ENCODE data around the gene PDCD7.
"Not testable (repeated sequence)": the region's sequence is repeated elsewhere in the genome, so short reads cannot be mapped to it uniquely, and the experiment has no call there.

The PDCD7 gene

DNA sequence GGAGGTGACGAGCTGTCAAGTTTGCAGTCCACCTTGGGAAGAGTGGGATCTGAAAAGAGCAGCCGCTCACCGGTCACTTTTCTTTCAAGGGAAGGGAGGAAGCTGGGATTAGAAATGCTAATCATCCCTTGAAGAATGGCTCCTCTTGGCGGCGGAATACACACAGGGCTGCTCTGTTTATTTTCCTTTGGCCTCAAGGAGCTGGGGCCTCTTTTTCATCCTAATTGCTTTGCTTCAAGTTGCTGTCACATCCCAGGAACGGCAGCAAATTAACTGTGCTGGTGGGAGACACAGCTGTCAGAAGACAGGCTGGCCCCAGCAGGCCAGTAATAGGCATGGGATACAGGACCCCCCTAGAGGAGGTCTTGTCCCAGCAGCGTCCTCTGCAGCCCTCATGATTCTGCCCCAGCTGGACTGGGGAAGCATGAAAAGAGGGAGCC is 50.3 kb downstream of the PDCD7 start:
- H2AFZ ChIP-seq (ENCODE audit: low read length, unreplicated experiment), result no peak overlapping the region
- H3K4me1 ChIP-seq (ENCODE audit: control insufficient read depth, insufficient read depth, low read length, unreplicated experiment), result peaks cover 4% of the 10 kb centered on the region
- no peaks in the 10 kb centered on the region for H3K36me3 ChIP-seq (ENCODE audit: insufficient read depth, low read length)
- peaks cover 24% of the 10 kb centered on the region for H3K27me3 ChIP-seq (ENCODE audit: insufficient read depth, low read length)
- no peaks in the 10 kb centered on the region for H3K79me2 ChIP-seq (ENCODE audit: control insufficient read depth, insufficient read depth, low read length, unreplicated experiment)
- H3K27ac ChIP-seq (ENCODE audit: low read depth, low read length), result no peak overlapping the region
- H3K4me3 ChIP-seq (ENCODE audit: low read depth, low read length), result no peak overlapping the region

DNA sequence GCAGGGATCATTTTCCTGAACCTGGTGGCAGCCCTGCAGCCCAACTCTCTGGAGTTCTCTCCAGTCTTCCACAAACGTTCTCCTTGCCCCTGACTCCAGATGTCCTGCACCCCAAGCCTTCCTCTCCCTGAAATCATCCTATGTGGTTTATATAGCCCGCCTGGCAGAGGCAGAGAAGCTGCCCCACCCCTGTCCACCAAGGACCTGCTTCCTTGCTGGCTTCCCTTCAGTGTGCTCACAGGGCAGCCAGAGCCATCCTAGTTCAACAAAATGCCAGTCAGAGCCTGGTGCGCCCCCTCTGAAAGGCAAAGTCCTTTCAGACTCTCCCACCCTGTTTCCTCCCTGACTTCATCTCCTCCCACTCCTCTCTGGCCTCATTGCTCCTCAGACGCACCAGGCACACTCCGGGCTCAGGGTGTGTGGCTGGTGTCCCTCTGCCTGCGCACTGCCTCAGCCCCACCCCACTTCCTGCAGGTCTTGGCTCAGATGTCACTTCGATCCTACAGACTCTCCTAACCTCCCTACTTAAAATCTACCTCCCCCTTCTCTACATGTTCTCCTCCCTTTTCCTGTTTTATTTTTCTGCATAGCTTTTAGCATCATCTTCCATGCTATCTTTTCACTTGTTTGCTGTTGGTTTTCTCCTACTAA is 51.2 kb downstream of the PDCD7 start:
- peaks cover 4% of the 10 kb centered on the region for H3K4me1 ChIP-seq (ENCODE audit: control insufficient read depth, insufficient read depth, low read length, unreplicated experiment)

DNA sequence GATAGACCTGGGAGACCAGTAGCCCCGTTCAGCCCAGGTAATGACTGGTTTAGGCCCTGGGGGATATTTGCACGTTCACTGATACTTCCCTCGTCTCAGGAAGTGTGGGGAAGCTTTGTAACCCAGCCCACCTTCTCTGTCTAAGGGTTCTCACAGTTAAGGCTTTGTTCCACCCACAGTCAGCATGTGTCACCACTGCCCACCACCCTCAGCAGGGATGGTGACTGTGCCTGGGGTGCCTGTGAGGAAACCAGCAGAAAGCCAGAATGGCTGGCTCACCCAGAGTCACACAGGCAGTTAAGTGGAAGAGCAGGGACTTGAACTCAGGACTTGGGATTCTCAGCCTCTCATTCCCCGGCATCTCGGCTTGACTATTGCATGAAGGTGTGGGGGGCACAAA is 51.9 kb downstream of the PDCD7 start:
- no peak overlapping the region for H2AFZ ChIP-seq (ENCODE audit: low read length, unreplicated experiment)

More for the DNA sequence above, 51.2 kb downstream of the PDCD7 start:
- Histone ChIP-seq H3K27me3 (ENCODE audit: insufficient read depth, low read length) (peaks cover 28% of the 10 kb centered on the region), H3K4me3 (ENCODE audit: low read depth, low read length) (no peak overlapping the region), H3K27ac (ENCODE audit: low read depth, low read length) (no peak overlapping the region), H3K79me2 (ENCODE audit: control insufficient read depth, insufficient read depth, low read length, unreplicated experiment) (no peaks in the 10 kb centered on the region), H3K36me3 (ENCODE audit: insufficient read depth, low read length) (no peaks in the 10 kb centered on the region), H2AFZ (ENCODE audit: low read length, unreplicated experiment) (no peak overlapping the region)

DNA sequence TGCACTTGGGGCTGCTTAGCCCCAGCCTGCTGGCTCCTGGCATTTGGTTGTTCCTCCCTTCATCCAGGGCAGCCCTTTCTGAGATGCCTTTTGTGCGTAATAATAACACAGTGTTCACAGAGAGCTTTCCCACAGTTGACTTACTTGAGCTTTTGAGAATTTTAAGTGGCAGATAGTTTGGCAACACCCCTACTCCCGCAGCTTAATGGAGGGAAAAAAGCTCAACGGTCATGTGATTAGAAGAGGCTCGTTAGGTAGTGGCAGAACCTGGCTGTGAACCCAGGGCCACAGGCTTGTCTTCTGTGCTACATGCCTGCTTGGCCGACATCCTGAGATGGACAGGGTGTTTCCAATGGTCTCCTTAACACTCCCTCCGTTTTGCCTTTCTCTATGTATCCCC is 52.3 kb downstream of the PDCD7 start:
- Histone ChIP-seq H3K36me3 (ENCODE audit: insufficient read depth, low read length) (no peaks in the 10 kb centered on the region), H3K4me3 (ENCODE audit: low read depth, low read length) (no peak overlapping the region), H3K4me1 (ENCODE audit: control insufficient read depth, insufficient read depth, low read length, unreplicated experiment) (peaks cover 4% of the 10 kb centered on the region), H3K27ac (ENCODE audit: low read depth, low read length) (no peak overlapping the region), H3K27me3 (ENCODE audit: insufficient read depth, low read length) (peaks cover 30% of the 10 kb centered on the region), H2AFZ (ENCODE audit: low read length, unreplicated experiment) (no peak overlapping the region), H3K79me2 (ENCODE audit: control insufficient read depth, insufficient read depth, low read length, unreplicated experiment) (no peaks in the 10 kb centered on the region)

More for the DNA sequence above, 51.9 kb downstream of the PDCD7 start:
- Histone ChIP-seq H3K27me3 (ENCODE audit: insufficient read depth, low read length) (peaks cover 30% of the 10 kb centered on the region), H3K4me3 (ENCODE audit: low read depth, low read length) (no peak overlapping the region), H3K27ac (ENCODE audit: low read depth, low read length) (no peak overlapping the region), H3K79me2 (ENCODE audit: control insufficient read depth, insufficient read depth, low read length, unreplicated experiment) (no peaks in the 10 kb centered on the region), H3K4me1 (ENCODE audit: control insufficient read depth, insufficient read depth, low read length, unreplicated experiment) (peaks cover 4% of the 10 kb centered on the region), H3K36me3 (ENCODE audit: insufficient read depth, low read length) (no peaks in the 10 kb centered on the region)

DNA sequence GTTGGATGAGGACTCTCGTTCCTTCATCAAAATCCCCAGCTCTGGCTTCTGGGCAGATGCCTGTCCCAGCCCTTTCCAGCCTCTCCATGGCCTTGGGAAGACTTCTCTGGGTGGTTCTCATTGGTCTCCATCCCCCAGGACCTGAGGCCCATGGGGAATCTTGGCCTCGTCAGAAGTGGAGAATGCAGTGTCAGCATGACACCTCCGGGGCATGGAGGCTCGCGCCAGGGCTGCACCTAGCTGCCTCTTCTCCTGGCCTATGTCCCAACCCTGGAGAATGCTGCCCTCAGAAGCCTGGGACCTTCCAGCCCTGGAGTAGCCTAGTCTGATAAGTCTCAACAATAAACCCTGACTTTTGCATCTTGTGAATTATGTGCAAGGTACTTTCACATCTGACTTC is 54.0 kb downstream of the PDCD7 start:
- H3K4me3 ChIP-seq (ENCODE audit: low read depth, low read length), result no peak overlapping the region
- H2AFZ ChIP-seq (ENCODE audit: low read length, unreplicated experiment), result no peak overlapping the region
- H3K27me3 ChIP-seq (ENCODE audit: insufficient read depth, low read length), result peaks cover 30% of the 10 kb centered on the region
- H3K79me2 ChIP-seq (ENCODE audit: control insufficient read depth, insufficient read depth, low read length, unreplicated experiment), result no peaks in the 10 kb centered on the region
- H3K4me1 ChIP-seq (ENCODE audit: control insufficient read depth, insufficient read depth, low read length, unreplicated experiment), result peaks cover 2% of the 10 kb centered on the region
- no peak overlapping the region for H3K27ac ChIP-seq (ENCODE audit: low read depth, low read length)
- no peaks in the 10 kb centered on the region for H3K36me3 ChIP-seq (ENCODE audit: insufficient read depth, low read length)

DNA sequence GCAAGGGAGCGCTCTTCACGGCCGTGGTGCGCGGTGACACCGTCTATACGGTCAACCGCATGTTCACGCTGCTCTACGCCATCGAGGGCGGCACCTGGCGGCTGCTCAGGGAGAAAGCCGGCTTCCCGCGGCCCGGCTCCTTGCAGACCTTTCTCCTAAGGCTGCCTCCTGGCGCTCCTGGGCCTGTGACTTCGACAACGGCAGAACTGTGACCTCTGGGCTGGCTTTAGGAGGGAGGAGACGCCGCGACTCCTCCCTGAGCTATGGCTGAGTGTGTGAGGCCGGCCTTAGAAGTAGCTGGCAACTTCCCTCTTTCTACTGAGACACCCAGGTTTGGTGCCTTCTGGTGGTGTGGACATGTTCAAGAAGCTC is 55.6 kb downstream of the PDCD7 start:
- H2AFZ ChIP-seq (ENCODE audit: low read length, unreplicated experiment), result no peak overlapping the region
- H3K27ac ChIP-seq (ENCODE audit: low read depth, low read length), result no peak overlapping the region

DNA sequence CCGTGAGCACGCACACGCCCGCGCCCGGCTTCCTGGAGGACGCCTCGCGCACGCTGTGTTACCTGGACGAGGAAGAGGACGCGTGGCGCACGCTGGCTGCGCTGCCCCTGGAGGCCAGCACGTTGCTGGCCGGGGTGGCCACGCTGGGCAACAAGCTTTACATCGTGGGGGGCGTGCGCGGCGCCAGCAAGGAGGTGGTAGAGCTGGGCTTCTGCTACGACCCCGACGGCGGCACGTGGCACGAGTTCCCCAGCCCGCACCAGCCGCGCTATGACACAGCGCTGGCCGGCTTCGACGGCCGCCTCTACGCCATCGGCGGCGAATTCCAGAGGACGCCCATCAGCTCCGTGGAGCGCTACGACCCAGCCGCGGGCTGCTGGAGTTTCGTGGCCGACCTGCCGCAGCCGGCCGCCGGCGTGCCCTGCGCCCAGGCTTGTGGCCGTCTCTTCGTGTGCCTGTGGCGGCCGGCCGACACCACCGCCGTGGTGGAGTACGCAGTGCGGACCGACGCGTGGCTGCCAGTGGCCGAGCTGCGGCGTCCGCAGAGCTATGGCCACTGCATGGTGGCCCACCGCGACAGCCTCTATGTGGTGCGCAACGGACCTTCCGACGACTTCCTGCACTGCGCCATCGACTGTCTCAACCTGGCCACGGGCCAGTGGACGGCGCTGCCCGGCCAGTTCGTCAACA is 56.2 kb downstream of the PDCD7 start:
- peaks cover under 1% of the 10 kb centered on the region for H3K4me1 ChIP-seq (ENCODE audit: control insufficient read depth, insufficient read depth, low read length, unreplicated experiment)
- H3K27me3 ChIP-seq (ENCODE audit: insufficient read depth, low read length), result peaks cover 18% of the 10 kb centered on the region
- no peak overlapping the region for H2AFZ ChIP-seq (ENCODE audit: low read length, unreplicated experiment)
- no peak overlapping the region for H3K4me3 ChIP-seq (ENCODE audit: low read depth, low read length)
- no peaks in the 10 kb centered on the region for H3K79me2 ChIP-seq (ENCODE audit: control insufficient read depth, insufficient read depth, low read length, unreplicated experiment)
- no peaks in the 10 kb centered on the region for H3K36me3 ChIP-seq (ENCODE audit: insufficient read depth, low read length)
- no peak overlapping the region for H3K27ac ChIP-seq (ENCODE audit: low read depth, low read length)

More for the DNA sequence above, 55.6 kb downstream of the PDCD7 start:
- no peak overlapping the region for H3K4me3 ChIP-seq (ENCODE audit: low read depth, low read length)
- peaks cover 23% of the 10 kb centered on the region for H3K27me3 ChIP-seq (ENCODE audit: insufficient read depth, low read length)
- no peaks in the 10 kb centered on the region for H3K4me1 ChIP-seq (ENCODE audit: control insufficient read depth, insufficient read depth, low read length, unreplicated experiment)
- no peaks in the 10 kb centered on the region for H3K79me2 ChIP-seq (ENCODE audit: control insufficient read depth, insufficient read depth, low read length, unreplicated experiment)
- no peaks in the 10 kb centered on the region for H3K36me3 ChIP-seq (ENCODE audit: insufficient read depth, low read length)

DNA sequence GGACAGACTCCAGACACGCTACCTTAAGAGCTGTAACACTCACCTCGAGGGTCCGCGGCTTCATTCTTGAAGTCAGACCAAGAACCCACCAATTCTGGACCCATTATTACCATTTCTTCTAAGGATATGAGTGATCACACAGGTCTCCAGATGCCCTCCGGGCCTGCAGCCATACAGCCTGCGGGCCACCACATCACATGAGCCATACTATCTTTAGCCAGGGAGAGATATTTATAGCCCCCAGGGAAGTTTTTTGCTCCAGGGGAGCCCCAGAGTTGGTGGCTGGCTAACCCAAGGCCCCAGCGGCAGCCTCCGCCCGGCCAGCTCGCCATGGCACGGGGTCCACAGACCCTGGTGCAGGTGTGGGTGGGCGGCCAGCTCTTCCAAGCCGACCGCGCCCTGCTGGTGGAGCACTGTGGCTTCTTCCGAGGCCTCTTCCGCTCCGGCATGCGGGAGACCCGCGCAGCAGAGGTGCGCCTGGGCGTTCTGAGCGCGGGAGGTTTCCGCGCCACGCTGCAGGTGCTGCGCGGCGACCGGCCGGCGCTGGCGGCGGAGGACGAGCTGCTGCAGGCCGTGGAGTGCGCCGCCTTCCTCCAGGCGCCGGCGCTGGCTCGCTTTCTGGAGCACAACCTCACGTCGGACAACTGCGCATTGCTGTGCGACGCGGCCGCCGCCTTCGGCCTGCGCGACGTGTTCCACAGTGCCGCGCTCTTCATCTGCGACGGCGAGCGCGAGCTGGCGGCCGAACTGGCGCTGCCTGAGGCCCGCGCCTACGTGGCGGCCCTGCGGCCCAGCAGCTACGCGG is 56.9 kb downstream of the PDCD7 start, which contains the start of gene KBTBD13:
KBTBD13 (plus strand) TSS at position 261 of the 805 bp plus-strand sequence; CDS start at position 331, 70 bp downstream.
- no peak within 1 kb of the TSS for H3K27ac ChIP-seq (ENCODE audit: low read depth, low read length)
- no peak within 1 kb of the TSS for H2AFZ ChIP-seq (ENCODE audit: low read length, unreplicated experiment)
- H3K4me1 ChIP-seq (ENCODE audit: control insufficient read depth, insufficient read depth, low read length, unreplicated experiment), result peaks cover 7% of the 10 kb centered on the region
- H3K79me2 ChIP-seq (ENCODE audit: control insufficient read depth, insufficient read depth, low read length, unreplicated experiment), result no peaks in the 10 kb centered on the region
- H3K36me3 ChIP-seq (ENCODE audit: insufficient read depth, low read length), result no peaks in the 10 kb centered on the region
- H3K27me3 ChIP-seq (ENCODE audit: insufficient read depth, low read length), result peaks cover 15% of the 10 kb centered on the region; the same call in 1 of the 2 replicates
- no peak within 1 kb of the TSS for H3K4me3 ChIP-seq (ENCODE audit: low read depth, low read length)

DNA sequence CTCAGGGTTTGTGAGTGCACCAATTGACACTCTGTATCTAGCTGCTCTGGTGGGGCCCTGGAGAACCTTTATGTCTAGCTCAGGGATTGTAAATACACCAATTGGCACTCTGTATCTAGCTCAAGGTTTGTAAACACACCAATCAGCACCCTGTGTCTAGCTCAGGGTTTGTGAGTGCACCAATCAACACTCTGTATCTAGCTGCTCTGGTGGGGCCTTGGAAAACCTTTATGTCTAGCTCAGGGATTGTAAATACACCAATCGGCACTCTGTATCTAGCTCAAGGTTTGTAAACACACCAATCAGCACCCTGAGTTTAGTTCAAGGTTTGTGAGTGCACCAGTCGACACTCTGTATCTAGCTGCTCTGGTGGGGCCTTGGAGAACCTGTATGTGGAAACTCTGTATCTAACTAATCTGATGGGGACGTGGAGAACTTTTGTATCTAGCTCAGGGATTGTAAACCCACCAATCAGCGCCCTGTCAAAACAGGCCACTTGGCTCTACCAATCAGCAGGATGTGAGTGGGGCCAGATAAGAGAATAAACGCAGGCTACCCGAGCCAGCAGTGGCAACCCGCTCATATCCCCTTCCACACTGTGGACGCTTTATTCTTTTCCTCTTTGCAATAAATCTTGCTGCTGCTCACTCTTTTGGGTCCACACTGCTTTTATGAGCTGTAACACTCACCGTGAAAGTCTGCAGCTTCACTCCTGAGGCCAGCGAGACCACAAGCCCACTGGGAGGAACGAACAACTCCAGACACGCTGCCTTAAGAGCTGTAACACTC is 57.8 kb downstream of the PDCD7 start:
- not testable (repeated sequence) for H2AFZ ChIP-seq (ENCODE audit: low read length, unreplicated experiment); H3K36me3 ChIP-seq (ENCODE audit: insufficient read depth, low read length); H3K27ac ChIP-seq (ENCODE audit: low read depth, low read length); H3K79me2 ChIP-seq (ENCODE audit: control insufficient read depth, insufficient read depth, low read length, unreplicated experiment); H3K4me3 ChIP-seq (ENCODE audit: low read depth, low read length); H3K27me3 ChIP-seq (ENCODE audit: insufficient read depth, low read length)
- peaks cover 15% of the 10 kb centered on the region for H3K4me1 ChIP-seq (ENCODE audit: control insufficient read depth, insufficient read depth, low read length, unreplicated experiment)

DNA sequence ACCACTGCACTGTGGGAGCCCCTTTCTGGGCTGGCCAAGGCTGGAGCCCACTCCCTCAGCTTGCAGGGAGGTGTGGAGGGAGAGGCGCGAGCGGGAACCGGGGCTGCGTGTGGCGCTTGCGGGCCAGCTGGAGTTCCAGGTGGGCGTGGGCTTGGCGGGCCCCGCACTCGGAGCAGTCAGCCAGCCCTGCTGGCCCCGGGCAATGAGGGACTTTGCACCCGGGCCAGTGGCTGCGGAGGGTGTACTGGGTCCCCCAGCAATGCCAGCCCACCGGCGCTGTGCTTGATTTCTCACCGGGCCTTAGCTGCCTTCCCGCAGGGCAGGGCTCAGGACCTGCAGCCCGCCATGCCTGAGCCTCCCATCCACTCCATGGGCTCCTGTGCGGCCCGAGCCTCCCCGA is 58.7 kb downstream of the PDCD7 start:
- not testable (repeated sequence) for H3K36me3 ChIP-seq (ENCODE audit: insufficient read depth, low read length)
- peaks cover 19% of the 10 kb centered on the region for H3K4me1 ChIP-seq (ENCODE audit: control insufficient read depth, insufficient read depth, low read length, unreplicated experiment)

More for the DNA sequence above, 58.7 kb downstream of the PDCD7 start:
- not testable (repeated sequence) for H3K4me3 ChIP-seq (ENCODE audit: low read depth, low read length); H3K27ac ChIP-seq (ENCODE audit: low read depth, low read length); H3K79me2 ChIP-seq (ENCODE audit: control insufficient read depth, insufficient read depth, low read length, unreplicated experiment); H2AFZ ChIP-seq (ENCODE audit: low read length, unreplicated experiment); H3K27me3 ChIP-seq (ENCODE audit: insufficient read depth, low read length)

Measured in ACC112 (cell line).